Urinary bladder (tissue), 4 donors: ENCODE measurements around the gene SHISA6. TPM values are rescaled to one million over a fixed set of nuclear protein-coding genes. Genes with fewer than 3 reads are reported as not detected.

Experiments
- DNase-seq: peaks from one replicate; pipeline ENCODE4 v3.0.0-alpha.2; 2015; ENCODE audit errors: extremely low spot score
- H3K27ac ChIP-seq: one replicate; pipeline ENCODE4 v1.5.1; 2013; ENCODE audit warnings: low read depth, mild to moderate bottlenecking, moderate library complexity
- H3K36me3 ChIP-seq: one replicate; pipeline ENCODE4 v1.6.1; 2013; ENCODE audit warnings: mild to moderate bottlenecking, moderate library complexity; ENCODE audit not compliant: insufficient read depth
- H3K4me1 ChIP-seq: one replicate; pipeline ENCODE4 v1.6.1; 2013; ENCODE audit warnings: mild to moderate bottlenecking, moderate library complexity; ENCODE audit not compliant: insufficient read depth
- H3K4me3 ChIP-seq: one replicate; pipeline ENCODE4 v1.5.1; 2013; ENCODE audit warnings: low read depth, low read length
- WGBS: extraction: QIAGEN DNeasy Blood & Tissue Kit; methylation state at CpG from one replicate; pipeline ENCODE4 v1.1.7; 2013; 5-methylcytosine and 5-hydroxymethylcytosine counted together
- polyA plus RNA-seq: library from polyadenylated mRNA; stranded (reverse); fragments of 200-250 nt; gene quantifications from one replicate; pipeline ENCODE4 v1.2.3, GENCODE V29; 2013
- total RNA-seq: library from RNA; depleted of rRNA; stranded (reverse); fragments of >200 nt; gene quantifications from one replicate; pipeline ENCODE4 v1.2.3, GENCODE V29; 2014
- donor health status: healthy with polysubstance abuse.
- donor health status: healthy.

Gene SHISA6
- total and polyA plus RNA-seq, 2 donors: 3.3 to 4.4 TPM

DNA sequence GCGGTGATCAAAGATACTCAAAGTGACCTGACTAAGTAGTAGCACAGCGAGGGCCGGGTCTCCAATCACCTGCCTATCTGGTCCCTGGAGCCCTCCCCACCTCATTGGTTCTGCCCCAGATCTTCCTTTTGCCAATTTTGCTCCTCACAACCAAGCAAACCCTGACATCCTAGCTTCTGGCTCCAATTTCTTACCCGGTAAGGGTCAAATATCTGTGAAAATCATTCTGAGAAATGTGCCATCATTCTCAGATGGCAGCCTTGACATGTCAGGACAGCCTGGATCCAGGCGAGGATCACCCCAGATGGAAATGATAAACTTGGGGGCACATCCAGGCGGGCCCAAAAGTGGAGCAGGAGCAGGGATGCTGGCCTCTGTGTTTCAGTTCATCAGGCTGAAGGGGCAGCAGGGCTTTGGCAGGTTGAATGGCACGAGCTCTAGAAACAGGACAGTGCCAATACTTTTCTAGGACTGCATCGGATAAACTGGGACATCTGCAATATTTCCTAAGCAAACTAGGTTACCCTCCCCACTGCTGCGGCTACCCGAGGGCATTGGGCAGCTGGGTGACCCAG, 83.9 kb downstream of the SHISA6 start:
- no peak for DNase-seq
- Histone ChIP-seq H3K27ac (no peak overlapping the region), H3K4me1 (no peaks in the 10 kb centered on the region), H3K36me3 (no peaks in the 10 kb centered on the region), H3K4me3 (no peak overlapping the region)
- WGBS: 95% methylated on average over 10 of the region's 10 CpGs

DNA sequence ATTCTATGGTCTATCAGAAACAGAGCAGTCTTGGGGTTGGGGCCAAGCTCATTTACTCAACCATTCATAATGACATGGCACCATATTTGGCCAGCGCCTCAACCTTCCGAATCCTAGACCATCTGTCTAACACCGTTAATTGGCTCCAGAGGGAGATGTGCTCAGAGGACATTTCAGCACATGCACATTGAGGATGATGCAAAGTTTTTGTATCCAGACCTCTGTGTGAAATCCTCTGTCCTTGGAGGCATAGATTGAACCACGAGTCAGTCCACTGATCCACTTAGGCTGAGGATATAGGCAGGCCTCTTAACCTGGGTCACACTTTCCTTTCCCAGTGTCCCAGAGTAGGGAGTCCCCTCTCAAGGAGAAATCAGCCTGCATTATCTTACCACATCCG, 85.5 kb downstream of the SHISA6 start:
- Histone ChIP-seq H3K27ac (no peak overlapping the region), H3K36me3 (no peaks in the 10 kb centered on the region), H3K4me3 (no peak overlapping the region), H3K4me1 (no peaks in the 10 kb centered on the region)
- no peak for DNase-seq
- WGBS: 91% methylated on average over 5 of the region's 5 CpGs

- Histone ChIP-seq H3K4me3 (no peak overlapping the region), H3K4me1 (no peaks in the 10 kb centered on the region), H3K36me3 (no peaks in the 10 kb centered on the region), H3K27ac (no peak overlapping the region)
- 49% methylated on average over 2 of the region's 2 CpGs for WGBS
- no peak for DNase-seq
These were observed 87.8 kb downstream of the SHISA6 start for GRCh38 chr17:11328770-11329169.

GRCh38 chr17:11330006-11330405, 89.0 kb downstream of the SHISA6 start:
- Histone ChIP-seq H3K4me1 (no peaks in the 10 kb centered on the region), H3K4me3 (no peak overlapping the region), H3K36me3 (no peaks in the 10 kb centered on the region), H3K27ac (no peak overlapping the region)
- DNase-seq: no peak
- WGBS: 90% methylated on average over 4 of the region's 4 CpGs

DNA sequence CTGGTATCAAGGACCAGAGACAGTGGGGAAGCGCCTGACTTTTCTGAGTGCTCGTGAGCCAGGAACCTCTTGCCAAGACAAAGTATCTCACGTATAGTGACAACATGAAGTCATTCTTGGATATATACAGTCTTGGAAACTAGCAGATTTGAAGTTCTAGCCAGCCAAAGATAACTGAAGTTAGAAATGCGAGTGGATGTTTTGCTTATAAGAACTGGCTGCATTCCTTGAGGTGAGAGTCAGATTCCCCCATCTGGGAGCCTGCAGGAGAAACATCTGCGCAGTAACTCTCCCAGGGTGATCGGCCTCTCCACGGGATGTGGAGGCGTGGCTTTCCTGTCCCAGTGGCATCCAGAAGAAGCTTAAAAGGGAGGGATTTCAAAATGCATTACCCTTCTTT, 89.8 kb downstream of the SHISA6 start:
- Histone ChIP-seq H3K36me3 (no peaks in the 10 kb centered on the region), H3K4me3 (no peak overlapping the region), H3K27ac (no peak overlapping the region), H3K4me1 (no peaks in the 10 kb centered on the region)
- 13% methylated on average over 8 of the region's 8 CpGs for WGBS
- DNase-seq: peak; percentile 46

- H3K4me1 ChIP-seq: no peaks in the 10 kb centered on the region
- no peak for DNase-seq
- WGBS: 31% methylated on average over 15 of the region's 15 CpGs
- H3K4me3 ChIP-seq: no peak overlapping the region
- no peak overlapping the region for H3K27ac ChIP-seq
- no peaks in the 10 kb centered on the region for H3K36me3 ChIP-seq
These were observed 90.8 kb downstream of the SHISA6 start for GRCh38 chr17:11331547-11332513.

DNA sequence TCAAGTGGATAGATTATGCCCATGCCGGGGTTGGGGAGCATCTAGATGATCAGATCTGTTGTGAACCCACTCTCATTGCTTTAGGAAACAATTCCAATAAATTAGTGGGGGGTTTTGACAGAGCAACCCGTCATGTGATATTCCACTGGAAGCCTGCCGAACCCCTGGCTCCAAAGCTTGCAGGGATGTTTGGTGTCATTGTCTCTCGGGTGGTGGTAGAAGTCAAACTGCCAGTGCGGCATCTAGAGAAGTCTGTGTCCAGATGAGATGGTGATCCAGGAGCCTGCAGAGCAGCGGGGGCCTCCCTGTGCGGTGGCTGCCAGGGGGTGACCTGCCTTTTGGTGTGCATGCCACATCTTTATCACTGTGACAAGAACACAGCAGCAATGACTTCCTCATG, 91.7 kb downstream of the SHISA6 start:
- no peak for DNase-seq
- H3K36me3 ChIP-seq: no peaks in the 10 kb centered on the region

DNA sequence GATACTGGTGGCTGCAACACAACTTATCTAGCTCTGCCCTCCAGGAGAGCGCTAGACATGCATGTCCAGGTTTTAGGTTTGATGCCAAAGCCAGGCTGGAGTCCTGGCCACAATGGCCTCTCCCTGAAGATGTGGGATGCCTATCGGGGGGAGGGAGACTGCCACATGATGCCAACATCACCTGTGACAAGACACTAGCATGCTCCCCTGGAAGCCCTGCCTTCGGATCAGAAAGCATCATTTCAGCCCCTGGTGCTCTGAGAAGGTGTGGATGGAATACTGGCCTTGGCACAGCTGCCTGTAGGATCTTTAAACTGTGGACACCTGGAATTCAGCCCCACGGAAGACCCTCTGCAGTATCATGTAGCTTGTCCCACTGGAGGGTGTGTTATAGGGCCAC, 93.5 kb downstream of the SHISA6 start:
- Histone ChIP-seq H3K36me3 (no peaks in the 10 kb centered on the region), H3K4me1 (no peaks in the 10 kb centered on the region), H3K4me3 (no peak overlapping the region), H3K27ac (no peak overlapping the region)
- WGBS: 92% methylated on average over 4 of the region's 4 CpGs
- DNase-seq: no peak

More for the DNA sequence above, 91.7 kb downstream of the SHISA6 start:
- no peaks in the 10 kb centered on the region for H3K4me1 ChIP-seq
- no peak overlapping the region for H3K4me3 ChIP-seq
- 97% methylated on average over 7 of the region's 7 CpGs for WGBS
- no peak overlapping the region for H3K27ac ChIP-seq

DNA sequence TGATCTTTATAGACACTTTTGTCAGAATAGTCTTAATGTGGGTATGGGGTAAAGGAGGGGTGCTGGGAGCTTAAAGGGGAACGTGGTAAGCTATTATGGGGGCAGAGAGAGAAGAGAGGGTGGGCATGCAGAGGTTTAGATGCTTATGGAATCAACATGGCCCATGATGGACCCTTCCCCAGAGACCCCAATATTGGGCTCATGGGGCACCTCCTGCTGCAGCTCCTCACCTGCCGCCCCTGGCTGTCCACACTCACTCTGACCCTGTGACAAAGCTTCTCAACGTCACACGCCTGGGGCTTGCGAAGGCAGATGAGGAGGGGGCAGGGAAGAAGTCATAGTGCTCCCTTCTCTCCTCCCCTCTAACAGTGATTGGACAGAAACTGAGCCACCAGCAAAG, 95.3 kb downstream of the SHISA6 start:
- H3K36me3 ChIP-seq: no peaks in the 10 kb centered on the region
- H3K4me3 ChIP-seq: no peak overlapping the region
- no peaks in the 10 kb centered on the region for H3K4me1 ChIP-seq
- WGBS: 69% methylated on average over 5 of the region's 5 CpGs
- no peak for DNase-seq
- no peak overlapping the region for H3K27ac ChIP-seq

GRCh38 chr17:11340803-11341202, 99.8 kb downstream of the SHISA6 start:
- DNase-seq: no peak
- Histone ChIP-seq H3K4me1 (no peaks in the 10 kb centered on the region), H3K4me3 (no peak overlapping the region), H3K27ac (no peak overlapping the region), H3K36me3 (no peaks in the 10 kb centered on the region)
- 51% methylated on average over 3 of the region's 3 CpGs for WGBS

DNA sequence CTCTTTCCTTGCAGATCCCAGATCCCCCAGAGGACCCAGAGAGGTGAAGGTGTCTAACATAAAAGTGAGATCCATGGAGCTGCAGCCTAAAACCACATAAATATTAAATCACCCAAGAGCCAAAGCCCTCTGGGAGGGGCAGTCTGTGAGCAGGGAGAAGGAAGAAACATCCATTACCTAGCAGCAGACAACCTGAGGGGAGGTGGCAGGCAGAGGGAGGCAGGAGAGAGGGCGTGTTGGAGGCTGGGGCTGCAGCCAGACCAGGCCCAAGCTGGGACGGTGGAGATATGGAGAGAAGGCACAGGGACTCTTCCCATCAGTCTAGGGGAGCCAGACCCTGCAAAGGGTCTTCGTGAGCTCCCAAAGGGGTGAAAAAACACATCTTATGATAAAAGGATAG, 101.1 kb downstream of the SHISA6 start:
- 79% methylated on average over 3 of the region's 3 CpGs for WGBS
- H3K4me3 ChIP-seq: no peak overlapping the region
- H3K4me1 ChIP-seq: no peaks in the 10 kb centered on the region
- H3K36me3 ChIP-seq: no peaks in the 10 kb centered on the region
- H3K27ac ChIP-seq: no peak overlapping the region
- DNase-seq: no peak

- DNase-seq: no peak
- H3K27ac ChIP-seq: no peak overlapping the region
- H3K4me1 ChIP-seq: no peaks in the 10 kb centered on the region
- H3K36me3 ChIP-seq: no peaks in the 10 kb centered on the region
- WGBS: 57% methylated on average over 3 of the region's 3 CpGs
- no peak overlapping the region for H3K4me3 ChIP-seq
These were observed 108.1 kb downstream of the SHISA6 start for GRCh38 chr17:11349106-11349505.

- Histone ChIP-seq H3K4me3 (no peak overlapping the region), H3K4me1 (no peaks in the 10 kb centered on the region), H3K36me3 (no peaks in the 10 kb centered on the region), H3K27ac (no peak overlapping the region)
- no peak for DNase-seq
- WGBS: 88% methylated on average over 2 of the region's 2 CpGs
These were observed 110.5 kb downstream of the SHISA6 start for GRCh38 chr17:11351479-11351878.

DNA sequence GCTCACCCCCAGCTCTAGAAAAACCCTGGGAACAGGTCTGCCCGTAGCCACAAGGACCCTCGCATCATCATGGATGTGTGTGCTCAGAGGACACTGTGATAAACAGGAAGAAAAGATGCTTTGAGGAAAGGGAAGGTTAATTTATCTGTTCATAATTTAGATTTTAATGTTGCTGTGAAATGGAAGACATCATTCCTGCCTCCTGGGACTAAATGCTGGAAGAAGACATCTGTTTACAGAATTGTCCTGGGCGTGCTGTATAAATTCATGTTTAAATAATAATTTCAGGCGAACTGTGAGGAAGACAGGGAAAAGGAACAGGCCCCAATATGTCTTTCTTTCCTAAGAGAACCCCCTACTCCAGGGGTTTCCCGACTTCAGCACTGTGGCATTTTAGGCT, 112.6 kb downstream of the SHISA6 start:
- no peak overlapping the region for H3K4me3 ChIP-seq
- WGBS: 75% methylated on average over 5 of the region's 5 CpGs
- no peaks in the 10 kb centered on the region for H3K36me3 ChIP-seq
- DNase-seq: no peak
- no peaks in the 10 kb centered on the region for H3K4me1 ChIP-seq
- H3K27ac ChIP-seq: no peak overlapping the region
